TTC549 (cell line): ENCODE data around the gene EFCC1.

Experiments
- FAIRE-seq: peaks from 2 replicates; lab custom pipeline; 2012; peaks lifted over from hg19 to GRCh38; lab: Jason Lieb, UNC

EFCC1 gene

GRCh38 chr3:128994581-128995546 is 6.2 kb upstream of the EFCC1 start:
- FAIRE-seq: no peak

- no peak for FAIRE-seq
Measured at GRCh38 chr3:128995737-128996136, 5.4 kb upstream of the EFCC1 start.

- no peak for FAIRE-seq
Measured at GRCh38 chr3:128996200-128996599, 4.9 kb upstream of the EFCC1 start.

GRCh38 chr3:128996726-128997125 is 4.4 kb upstream of the EFCC1 start:
- FAIRE-seq: no peak

- no peak for FAIRE-seq
Measured at GRCh38 chr3:128997486-128998133, 3.5 kb upstream of the EFCC1 start.

GRCh38 chr3:128998561-128998960 is 2.5 kb upstream of the EFCC1 start:
- no peak for FAIRE-seq

GRCh38 chr3:128999102-128999501 is 2.0 kb upstream of the EFCC1 start:
- no peak for FAIRE-seq

GRCh38 chr3:129000742-129001100 is 383 bp upstream of the EFCC1 start:
- no peak for FAIRE-seq

- no peak for FAIRE-seq
Measured at GRCh38 chr3:129001806-129002572, 885 bp downstream of the EFCC1 start.

- FAIRE-seq: no peak
Measured at GRCh38 chr3:129002573-129003569, 1.8 kb downstream of the EFCC1 start.

- FAIRE-seq: no peak
Measured at GRCh38 chr3:129003578-129004112, 2.5 kb downstream of the EFCC1 start.

GRCh38 chr3:129004639-129005295 is 3.7 kb downstream of the EFCC1 start:
- no peak for FAIRE-seq

- no peak for FAIRE-seq
Measured at GRCh38 chr3:129005526-129006303, 4.6 kb downstream of the EFCC1 start.

- no peak for FAIRE-seq
Measured at GRCh38 chr3:129006864-129007263, 5.8 kb downstream of the EFCC1 start.

- FAIRE-seq: no peak
Measured at GRCh38 chr3:129007792-129008191, 6.7 kb downstream of the EFCC1 start.

GRCh38 chr3:129009266-129009665 is 8.2 kb downstream of the EFCC1 start:
- no peak for FAIRE-seq

GRCh38 chr3:129010310-129010956 is 9.3 kb downstream of the EFCC1 start:
- no peak for FAIRE-seq

- FAIRE-seq: no peak
Measured at GRCh38 chr3:129013491-129013891, 12.4 kb downstream of the EFCC1 start.

GRCh38 chr3:129014148-129014547 is 13.0 kb downstream of the EFCC1 start:
- no peak for FAIRE-seq
